Hepatocyte (in vitro differentiated cells): Measurements from ENCODE around the gene TMEM184B.

Experiments used
- EZH2 ChIP-seq: fragments of 200-600 bp; sonication (generic); IDR thresholded peaks from 2 replicates; pipeline ENCODE4 v1.6.1; 2016; ENCODE audit warnings: antibody characterized with exemption, mild to moderate bottlenecking, borderline replicate concordance
- EZH2phosphoT487 ChIP-seq: fragments of 200-600 bp; sonication (generic); IDR thresholded peaks from one replicate; pipeline ENCODE4 v1.6.1; 2018; ENCODE audit warnings: antibody characterized with exemption, mild to moderate bottlenecking, low read depth, moderate library complexity; ENCODE audit not compliant: unreplicated experiment, severe bottlenecking
- TF ChIP-seq, protein P1 (sequence below): fragments of 200-600 bp; sonication (generic); IDR thresholded peaks from 2 replicates; pipeline ENCODE4 v1.5.1; 2016; ENCODE audit warnings: antibody characterized with exemption, mild to moderate bottlenecking; ENCODE audit not compliant: poor library complexity

GRCh38 chr22:38172832-38173640, 99.8 kb downstream of the TMEM184B start:
- TF ChIP-seq, protein P1, sequence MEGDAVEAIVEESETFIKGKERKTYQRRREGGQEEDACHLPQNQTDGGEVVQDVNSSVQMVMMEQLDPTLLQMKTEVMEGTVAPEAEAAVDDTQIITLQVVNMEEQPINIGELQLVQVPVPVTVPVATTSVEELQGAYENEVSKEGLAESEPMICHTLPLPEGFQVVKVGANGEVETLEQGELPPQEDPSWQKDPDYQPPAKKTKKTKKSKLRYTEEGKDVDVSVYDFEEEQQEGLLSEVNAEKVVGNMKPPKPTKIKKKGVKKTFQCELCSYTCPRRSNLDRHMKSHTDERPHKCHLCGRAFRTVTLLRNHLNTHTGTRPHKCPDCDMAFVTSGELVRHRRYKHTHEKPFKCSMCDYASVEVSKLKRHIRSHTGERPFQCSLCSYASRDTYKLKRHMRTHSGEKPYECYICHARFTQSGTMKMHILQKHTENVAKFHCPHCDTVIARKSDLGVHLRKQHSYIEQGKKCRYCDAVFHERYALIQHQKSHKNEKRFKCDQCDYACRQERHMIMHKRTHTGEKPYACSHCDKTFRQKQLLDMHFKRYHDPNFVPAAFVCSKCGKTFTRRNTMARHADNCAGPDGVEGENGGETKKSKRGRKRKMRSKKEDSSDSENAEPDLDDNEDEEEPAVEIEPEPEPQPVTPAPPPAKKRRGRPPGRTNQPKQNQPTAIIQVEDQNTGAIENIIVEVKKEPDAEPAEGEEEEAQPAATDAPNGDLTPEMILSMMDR: no peak
- TF ChIP-seq EZH2phosphoT487 (no peak), EZH2 (no peak)
